Transverse colon (tissue), 3 donors: Measurements from ENCODE around the gene TEK.

Experiments used
- POLR2A ChIP-seq: fragments of 450-650 bp; IDR thresholded peaks from one replicate; pipeline ENCODE4 v1.6.1; 2016; ENCODE audit warnings: antibody characterized with exemption, mild to moderate bottlenecking, moderate library complexity
- TF ChIP-seq, protein P1 (sequence below), 5 experiments: fragments of 200-600 bp in 3 of 5; fragments of 450-650 bp in 2 of 5; sonication (generic) in 3 of 5; IDR thresholded peaks; 1 replicate in 2 of 5; 2 replicates in 3 of 5; pipeline ENCODE4 v1.5.1; 2016 to 2017; ENCODE audit warnings: antibody characterized with exemption in 5 of 5, inconsistent platforms in 3 of 5, mild to moderate bottlenecking in 2 of 5, moderate library complexity in 1 of 5

DNA sequence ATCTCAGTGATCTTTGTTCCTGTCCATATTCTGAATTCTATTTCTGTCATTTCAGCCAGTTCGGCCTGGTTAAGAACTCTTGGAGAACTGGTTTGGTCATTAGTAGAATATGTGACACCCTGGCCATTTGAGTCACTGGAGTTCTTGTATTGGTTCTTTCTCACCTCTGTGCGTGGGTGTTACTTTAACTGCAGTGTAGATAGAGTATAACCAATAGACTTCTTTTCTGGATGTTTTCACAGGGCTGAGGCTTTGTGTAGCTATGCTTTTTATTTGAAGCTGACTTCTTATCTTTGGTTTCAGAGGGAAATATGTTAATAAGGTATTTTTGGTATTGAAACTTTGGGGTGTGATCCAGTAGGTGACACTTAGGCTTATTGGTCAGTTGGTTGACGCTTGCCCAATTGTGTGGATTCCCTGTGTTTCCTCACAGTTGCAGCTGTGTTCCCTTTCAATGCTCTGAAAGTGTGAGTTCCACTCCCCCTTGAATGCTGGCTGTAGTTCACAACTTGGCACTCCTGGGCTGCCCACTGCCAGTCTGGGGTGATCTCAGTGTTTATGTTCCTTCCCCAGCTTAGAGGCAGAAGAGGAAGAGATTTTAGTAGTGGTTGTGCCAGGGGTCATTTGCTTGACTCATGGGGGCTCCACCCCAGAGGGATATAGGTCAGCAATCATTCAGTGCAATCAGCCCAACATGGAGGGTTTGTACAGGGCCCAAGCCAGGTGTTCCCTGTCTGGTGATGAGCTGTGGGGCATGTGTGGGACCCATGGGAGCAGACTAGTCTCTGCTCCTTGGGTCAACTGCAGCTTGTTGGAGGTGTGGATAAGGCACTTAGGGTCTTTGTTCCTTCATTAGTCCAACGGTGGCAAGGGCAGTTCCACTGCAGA lies 34.9 kb upstream of the TEK start:
- TF ChIP-seq POLR2A: no peak
- TF ChIP-seq, protein P1, sequence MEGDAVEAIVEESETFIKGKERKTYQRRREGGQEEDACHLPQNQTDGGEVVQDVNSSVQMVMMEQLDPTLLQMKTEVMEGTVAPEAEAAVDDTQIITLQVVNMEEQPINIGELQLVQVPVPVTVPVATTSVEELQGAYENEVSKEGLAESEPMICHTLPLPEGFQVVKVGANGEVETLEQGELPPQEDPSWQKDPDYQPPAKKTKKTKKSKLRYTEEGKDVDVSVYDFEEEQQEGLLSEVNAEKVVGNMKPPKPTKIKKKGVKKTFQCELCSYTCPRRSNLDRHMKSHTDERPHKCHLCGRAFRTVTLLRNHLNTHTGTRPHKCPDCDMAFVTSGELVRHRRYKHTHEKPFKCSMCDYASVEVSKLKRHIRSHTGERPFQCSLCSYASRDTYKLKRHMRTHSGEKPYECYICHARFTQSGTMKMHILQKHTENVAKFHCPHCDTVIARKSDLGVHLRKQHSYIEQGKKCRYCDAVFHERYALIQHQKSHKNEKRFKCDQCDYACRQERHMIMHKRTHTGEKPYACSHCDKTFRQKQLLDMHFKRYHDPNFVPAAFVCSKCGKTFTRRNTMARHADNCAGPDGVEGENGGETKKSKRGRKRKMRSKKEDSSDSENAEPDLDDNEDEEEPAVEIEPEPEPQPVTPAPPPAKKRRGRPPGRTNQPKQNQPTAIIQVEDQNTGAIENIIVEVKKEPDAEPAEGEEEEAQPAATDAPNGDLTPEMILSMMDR (IDR thresholded peaks at IDR 0.05): no peak
